Measurements from ENCODE around the gene PIWIL4. TPM values are rescaled to one million over a fixed set of nuclear protein-coding genes. Genes with fewer than 3 reads are reported as not detected.
"Not testable (repeated sequence)": the region's sequence is repeated elsewhere in the genome, so short reads cannot be mapped to it uniquely, and the experiment has no call there.

Gene PIWIL4
- total RNA-seq, 1 experiment from 2014 or later, result 7.7 TPM

GRCh38 chr11:94613120-94613519, 46.0 kb downstream of the PIWIL4 start:
- intact Hi-C loops (cut with micrococcal nuclease; ENCODE audit: unreplicated experiment), result no loop called here
- CTCF ChIA-PET, result no interaction called here
- no peaks in the 10 kb centered on the region for H3K4me1 Mint-ChIP-seq (ENCODE audit: low read depth, unreplicated experiment)
- no peak overlapping the region for H3K27ac Mint-ChIP-seq (ENCODE audit: unreplicated experiment)
- no peak for DNase-seq
- peaks cover 18% of the 10 kb centered on the region for H3K9me3 Mint-ChIP-seq (ENCODE audit: low read depth, unreplicated experiment)
- no peaks in the 10 kb centered on the region for H3K27me3 Mint-ChIP-seq (ENCODE audit: unreplicated experiment)
- BruUV-seq (replicated peaks), result no TSS peak
- no peaks in the 10 kb centered on the region for H3K36me3 Mint-ChIP-seq (ENCODE audit: insufficient read depth, unreplicated experiment)
- H3K4me3 Mint-ChIP-seq (ENCODE audit: low read depth, unreplicated experiment), result no peak overlapping the region
- TF ChIP-seq, protein P1, sequence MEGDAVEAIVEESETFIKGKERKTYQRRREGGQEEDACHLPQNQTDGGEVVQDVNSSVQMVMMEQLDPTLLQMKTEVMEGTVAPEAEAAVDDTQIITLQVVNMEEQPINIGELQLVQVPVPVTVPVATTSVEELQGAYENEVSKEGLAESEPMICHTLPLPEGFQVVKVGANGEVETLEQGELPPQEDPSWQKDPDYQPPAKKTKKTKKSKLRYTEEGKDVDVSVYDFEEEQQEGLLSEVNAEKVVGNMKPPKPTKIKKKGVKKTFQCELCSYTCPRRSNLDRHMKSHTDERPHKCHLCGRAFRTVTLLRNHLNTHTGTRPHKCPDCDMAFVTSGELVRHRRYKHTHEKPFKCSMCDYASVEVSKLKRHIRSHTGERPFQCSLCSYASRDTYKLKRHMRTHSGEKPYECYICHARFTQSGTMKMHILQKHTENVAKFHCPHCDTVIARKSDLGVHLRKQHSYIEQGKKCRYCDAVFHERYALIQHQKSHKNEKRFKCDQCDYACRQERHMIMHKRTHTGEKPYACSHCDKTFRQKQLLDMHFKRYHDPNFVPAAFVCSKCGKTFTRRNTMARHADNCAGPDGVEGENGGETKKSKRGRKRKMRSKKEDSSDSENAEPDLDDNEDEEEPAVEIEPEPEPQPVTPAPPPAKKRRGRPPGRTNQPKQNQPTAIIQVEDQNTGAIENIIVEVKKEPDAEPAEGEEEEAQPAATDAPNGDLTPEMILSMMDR (IDR thresholded peaks at IDR 0.05; ENCODE audit: unreplicated experiment), result no peak

DNA sequence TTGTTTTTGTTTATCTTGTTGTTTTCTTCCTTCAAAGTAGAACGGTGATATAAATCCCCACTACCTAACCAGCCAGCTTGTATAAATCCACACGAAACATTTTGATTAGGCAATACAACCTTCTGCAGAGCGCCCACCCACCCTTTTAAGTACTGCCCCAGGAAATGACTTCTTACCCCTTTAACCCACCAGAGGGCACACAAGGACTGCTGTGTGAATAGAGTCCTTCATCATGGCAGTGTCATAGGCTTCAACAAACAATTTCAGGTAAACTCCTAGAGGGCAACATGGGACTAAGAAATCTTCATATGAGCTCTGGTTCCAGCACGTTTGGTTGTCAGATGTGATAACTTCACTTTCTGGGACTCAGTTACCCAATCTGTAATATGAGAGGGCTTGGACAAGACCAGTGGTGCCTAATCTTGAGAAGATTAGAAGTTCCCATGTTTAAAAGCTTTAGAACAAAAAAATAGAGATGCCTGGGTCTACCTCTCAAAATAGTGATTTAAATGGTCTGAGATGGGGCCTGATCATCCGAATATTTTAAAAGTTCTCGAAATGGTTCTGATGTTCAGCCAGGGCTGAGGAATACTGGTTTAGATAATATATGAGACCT, 56.1 kb downstream of the PIWIL4 start:
- CTCF ChIA-PET, result interaction anchor here (0.7 to 3.4 kb wide), 8 partner anchors 8 to 274 kb away, joined by 3 to 18 read pairs (median 4); partner anchors contain the start of gene AMOTL1
- no peak overlapping the region for H3K27ac Mint-ChIP-seq (ENCODE audit: unreplicated experiment)

GRCh38 chr11:94625422-94625821, 58.3 kb downstream of the PIWIL4 start:
- H3K36me3 Mint-ChIP-seq (ENCODE audit: insufficient read depth, unreplicated experiment); H3K9me3 Mint-ChIP-seq (ENCODE audit: low read depth, unreplicated experiment); H3K27me3 Mint-ChIP-seq (ENCODE audit: unreplicated experiment); H3K4me1 Mint-ChIP-seq (ENCODE audit: low read depth, unreplicated experiment); DNase-seq; BruUV-seq (replicated peaks); intact Hi-C loops (cut with micrococcal nuclease; ENCODE audit: unreplicated experiment); H3K4me3 Mint-ChIP-seq (ENCODE audit: low read depth, unreplicated experiment); H3K27ac Mint-ChIP-seq (ENCODE audit: unreplicated experiment): not testable (repeated sequence)
- CTCF ChIA-PET, result interaction anchor here (3.4 kb wide), 1 partner anchor 137 kb away, joined by 18 read pairs; no protein-coding TSS in a partner anchor

More for the DNA sequence above, 56.1 kb downstream of the PIWIL4 start:
- DNase-seq, result peak; percentile 63
- H3K4me1 Mint-ChIP-seq (ENCODE audit: low read depth, unreplicated experiment), result no peaks in the 10 kb centered on the region
- no peak overlapping the region for H3K4me3 Mint-ChIP-seq (ENCODE audit: low read depth, unreplicated experiment)
- intact Hi-C loops (cut with micrococcal nuclease; ENCODE audit: unreplicated experiment), result loop anchor here (1.0 to 5.0 kb wide), 4 partner anchors 139 to 344 kb away; no protein-coding TSS in a partner anchor
- TF ChIP-seq, protein P1 (IDR thresholded peaks at IDR 0.05; ENCODE audit: unreplicated experiment), result peak; percentile 73
- peaks cover 4% of the 10 kb centered on the region for H3K36me3 Mint-ChIP-seq (ENCODE audit: insufficient read depth, unreplicated experiment)
- H3K27me3 Mint-ChIP-seq (ENCODE audit: unreplicated experiment), result no peaks in the 10 kb centered on the region
- BruUV-seq (replicated peaks), result no TSS peak
- H3K9me3 Mint-ChIP-seq (ENCODE audit: low read depth, unreplicated experiment), result peaks cover 9% of the 10 kb centered on the region

DNA sequence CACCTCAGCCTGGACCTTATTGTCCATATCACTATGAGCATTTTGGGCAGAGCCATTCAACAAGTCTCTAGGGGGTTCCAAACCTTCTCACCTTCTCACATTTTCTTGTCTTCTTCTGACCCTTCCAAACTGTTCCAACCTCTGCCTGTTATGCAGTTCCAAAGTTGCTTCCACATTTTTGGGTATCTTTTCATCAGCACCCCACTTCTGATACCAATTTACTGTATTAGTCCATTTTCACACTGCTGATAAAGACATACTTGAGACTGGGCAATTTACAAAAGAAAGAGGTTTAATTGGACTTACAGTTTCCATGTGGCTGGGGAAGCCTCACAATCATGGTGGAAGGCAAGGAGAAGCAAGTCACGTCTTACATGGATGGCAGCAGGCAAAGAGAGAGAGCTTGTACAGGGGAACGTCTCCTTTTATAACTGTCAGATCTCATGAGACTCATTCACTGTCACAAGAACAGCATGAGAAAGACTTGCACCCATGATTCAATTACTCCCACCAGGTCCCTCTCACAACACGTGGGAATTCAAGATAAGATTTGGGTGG, 59.9 kb downstream of the PIWIL4 start:
- DNase-seq; CTCF ChIA-PET; H3K9me3 Mint-ChIP-seq (ENCODE audit: low read depth, unreplicated experiment); H3K27me3 Mint-ChIP-seq (ENCODE audit: unreplicated experiment); H3K27ac Mint-ChIP-seq (ENCODE audit: unreplicated experiment); BruUV-seq (replicated peaks); H3K4me3 Mint-ChIP-seq (ENCODE audit: low read depth, unreplicated experiment); H3K4me1 Mint-ChIP-seq (ENCODE audit: low read depth, unreplicated experiment); H3K36me3 Mint-ChIP-seq (ENCODE audit: insufficient read depth, unreplicated experiment); intact Hi-C loops (cut with micrococcal nuclease; ENCODE audit: unreplicated experiment): not testable (repeated sequence)

GRCh38 chr11:94629741-94630140, 62.6 kb downstream of the PIWIL4 start:
- DNase-seq, result no peak
- Mint-ChIP-seq H3K27ac (ENCODE audit: unreplicated experiment) (no peak overlapping the region), H3K4me3 (ENCODE audit: low read depth, unreplicated experiment) (no peak overlapping the region), H3K9me3 (ENCODE audit: low read depth, unreplicated experiment) (peaks cover 6% of the 10 kb centered on the region), H3K36me3 (ENCODE audit: insufficient read depth, unreplicated experiment) (no peaks in the 10 kb centered on the region), H3K4me1 (ENCODE audit: low read depth, unreplicated experiment) (no peaks in the 10 kb centered on the region), H3K27me3 (ENCODE audit: unreplicated experiment) (no peaks in the 10 kb centered on the region)
- TF ChIP-seq, protein P1 (IDR thresholded peaks at IDR 0.05; ENCODE audit: unreplicated experiment), result no peak
- BruUV-seq (replicated peaks), result no TSS peak
- CTCF ChIA-PET, result no interaction called here
- intact Hi-C loops (cut with micrococcal nuclease; ENCODE audit: unreplicated experiment), result no loop called here

Data from Calu3 (cell line).